GM18505 (cell line): ENCODE measurements around the gene TRAPPC3.
A peak's percentile ranks its signal among the peaks of the same experiment; 100 is the strongest.

Experiments
- ATAC-seq: cut with Tn5 transposase; IDR thresholded peaks from one replicate; pipeline ENCODE4 v1.9.1; 2021; ENCODE audit not compliant: unreplicated experiment
- POLR2A ChIP-seq: IDR thresholded peaks from 4 replicates; pipeline ENCODE4 v1.6.1; 2011; ENCODE audit warnings: borderline replicate concordance; ENCODE audit not compliant: insufficient read depth, insufficient read length; ENCODE audit errors: extremely low read depth

TRAPPC3 gene

GRCh38 chr1:36091698-36092097 is 57.6 kb downstream of the TRAPPC3 start:
- no peak for TF ChIP-seq POLR2A
- ATAC-seq = no peak

GRCh38 chr1:36091141-36091540 is 58.1 kb downstream of the TRAPPC3 start:
- ATAC-seq = no peak
- no peak for TF ChIP-seq POLR2A

GRCh38 chr1:36089393-36090121 is 59.7 kb downstream of the TRAPPC3 start:
- peak; percentile 19 for TF ChIP-seq POLR2A
- no peak for ATAC-seq

GRCh38 chr1:36088577-36089392 is 60.5 kb downstream of the TRAPPC3 start, which contains the start of gene ADPRS:
TSS of gene ADPRS (plus strand) at chr1:36088892. CDS start at chr1:36088905, 13 bp downstream.
- peak; percentile 97 for TF ChIP-seq POLR2A
- peak; percentile 78 for ATAC-seq

GRCh38 chr1:36088265-36088576 is 61.1 kb downstream of the TRAPPC3 start:
- ATAC-seq = peak; percentile 6
- TF ChIP-seq POLR2A = no peak

- TF ChIP-seq POLR2A = no peak
- no peak for ATAC-seq
These were observed 61.8 kb downstream of the TRAPPC3 start for GRCh38 chr1:36087233-36088123.
